Neuronal stem cell (in vitro differentiated cells): ENCODE measurements around the gene CD86.

Source experiments
- DNase-seq: peaks from one replicate; pipeline ENCODE4 v3.0.0-alpha.2; 2013; ENCODE audit warnings: low spot score
- H2AFZ ChIP-seq: one replicate; pipeline ENCODE4 v1.6.1; 2013; ENCODE audit warnings: mild to moderate bottlenecking, low read length, inconsistent platforms
- H2AK5ac ChIP-seq: 2 replicates; pipeline ENCODE4 v1.6.1; 2013; ENCODE audit warnings: low read depth, mild to moderate bottlenecking, inconsistent platforms, low read length, moderate library complexity, mixed read lengths
- H2BK120ac ChIP-seq: 2 replicates; pipeline ENCODE4 v1.6.1; 2013; ENCODE audit warnings: low read depth, mild to moderate bottlenecking, inconsistent platforms, low read length, moderate library complexity, mixed read lengths
- H2BK12ac ChIP-seq: one replicate; pipeline ENCODE4 v1.6.1; 2013; ENCODE audit warnings: low read length, inconsistent platforms
- H2BK15ac ChIP-seq: 2 replicates; pipeline ENCODE4 v1.6.1; 2013; ENCODE audit warnings: mild to moderate bottlenecking, low read length, inconsistent platforms, mixed read lengths
- H2BK5ac ChIP-seq: one replicate; pipeline ENCODE4 v1.6.1; 2013; ENCODE audit warnings: inconsistent platforms, mild to moderate bottlenecking, low read length, moderate library complexity
- H3K14ac ChIP-seq: one replicate; pipeline ENCODE4 v1.6.1; 2013; ENCODE audit warnings: low read length, inconsistent platforms
- H3K18ac ChIP-seq: 2 replicates; pipeline ENCODE4 v1.6.1; 2013; ENCODE audit warnings: low read length, inconsistent platforms
- H3K23ac ChIP-seq: 2 replicates; pipeline ENCODE4 v1.6.1; 2013; ENCODE audit warnings: low read depth, mild to moderate bottlenecking, mixed read lengths, low read length, inconsistent platforms; ENCODE audit not compliant: poor library complexity
- H3K27ac ChIP-seq: replicated peaks from 3 replicates; pipeline ENCODE4 v1.5.1; 2013; ENCODE audit warnings: low read length, inconsistent platforms
- H3K27me3 ChIP-seq, 3 experiments: 2 replicates each; pipeline ENCODE4 v1.6.1; 2013; ENCODE audit warnings: low read length in 3 of 3, mild to moderate bottlenecking in 2 of 3, inconsistent platforms in 1 of 3, low read depth in 1 of 3, mixed read lengths in 1 of 3, moderate library complexity in 1 of 3; ENCODE audit not compliant: control insufficient read depth in 3 of 3, insufficient read depth in 3 of 3
- H3K36me3 ChIP-seq, 2 donors: replicated peaks in 1 of 2; 2 replicates each; pipeline ENCODE4 v1.6.1; 2013; ENCODE audit warnings: low read length in 2 of 2; ENCODE audit not compliant: control insufficient read depth in 2 of 2, insufficient read depth in 2 of 2
- H3K4ac ChIP-seq: 2 replicates; pipeline ENCODE4 v1.6.1; 2013; ENCODE audit warnings: inconsistent platforms, mild to moderate bottlenecking, low read length, moderate library complexity
- H3K4me1 ChIP-seq, 2 donors: 1 replicate in 1 of 2; 2 replicates in 1 of 2; pipeline ENCODE4 v1.6.1; 2013; ENCODE audit warnings: low read length in 2 of 2, low read depth in 1 of 2; ENCODE audit not compliant: control insufficient read depth in 2 of 2, insufficient read depth in 1 of 2
- H3K4me2 ChIP-seq: one replicate; pipeline ENCODE4 v1.6.1; 2013; ENCODE audit warnings: mild to moderate bottlenecking, low read length, inconsistent platforms; ENCODE audit not compliant: insufficient read depth, poor library complexity, severe bottlenecking
- H3K4me3 ChIP-seq, 2 donors: 2 replicates each; pipeline ENCODE4 v1.5.1; 2013; ENCODE audit warnings: low read length in 2 of 2, mild to moderate bottlenecking in 2 of 2, inconsistent platforms in 1 of 2, moderate library complexity in 1 of 2
- H3K79me1 ChIP-seq: one replicate; pipeline ENCODE4 v1.6.1; 2013; ENCODE audit warnings: low read depth, mild to moderate bottlenecking, inconsistent platforms, low read length, moderate library complexity
- H3K9ac ChIP-seq: one replicate; pipeline ENCODE4 v1.6.1; 2013; ENCODE audit warnings: mild to moderate bottlenecking, low read depth, low read length, inconsistent platforms; ENCODE audit not compliant: poor library complexity
- H3K9me3 ChIP-seq, 2 donors: replicated peaks in 1 of 2; 2 replicates each; pipeline versions ENCODE3 to v1.6.1; 2013; ENCODE audit warnings: low read length in 2 of 2, mild to moderate bottlenecking in 2 of 2, inconsistent platforms in 1 of 2, low read depth in 1 of 2, mixed read lengths in 1 of 2, moderate library complexity in 1 of 2; ENCODE audit not compliant: control insufficient read depth in 2 of 2, insufficient read depth in 1 of 2
- H4K8ac ChIP-seq: one replicate; pipeline ENCODE4 v1.6.1; 2013; ENCODE audit warnings: low read depth, mild to moderate bottlenecking, inconsistent platforms, low read length, moderate library complexity
- H4K91ac ChIP-seq: one replicate; pipeline ENCODE4 v1.6.1; 2013; ENCODE audit warnings: low read length, low read depth, mild to moderate bottlenecking, inconsistent platforms; ENCODE audit not compliant: poor library complexity
- WGBS, 2 donors: extraction: QIAGEN DNeasy Blood & Tissue Kit; methylation state at CpG; one replicate each; pipeline ENCODE4 v1.1.7; 2013; ENCODE audit warnings: missing lambda C conversion rate in 2 of 2, mixed read lengths in 1 of 2; ENCODE audit not compliant: insufficient read length in 2 of 2, insufficient replicate concordance in 1 of 2; ENCODE audit errors: extremely low coverage in 2 of 2; 5-methylcytosine and 5-hydroxymethylcytosine counted together

Gene CD86

DNA sequence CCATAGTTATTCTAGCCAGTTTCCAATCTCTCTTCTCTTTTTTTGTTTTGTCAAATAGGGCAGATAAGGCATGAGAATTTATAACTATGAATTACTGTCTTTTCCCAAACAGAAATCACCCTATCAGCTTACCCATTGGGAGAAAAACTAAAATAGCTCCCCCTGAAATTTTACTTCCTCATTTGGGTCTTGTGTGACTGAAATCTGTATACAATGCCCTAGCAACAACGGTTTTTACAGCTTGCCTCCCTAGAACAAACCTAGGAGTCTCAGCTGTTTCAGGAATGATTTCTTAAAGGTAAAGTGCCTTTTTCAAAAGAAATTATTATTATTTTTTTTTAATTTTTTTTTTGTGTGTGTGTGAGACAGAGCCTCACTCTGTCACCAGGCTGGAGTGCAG lies 56.8 kb downstream of the CD86 start:
- Histone ChIP-seq H3K4me2 (no peak overlapping the region), H3K4me3 (no peak overlapping the region), H3K9me3 (no peaks in the 10 kb centered on the region), H3K18ac (no peak overlapping the region), H3K79me1 (no peaks in the 10 kb centered on the region), H3K23ac (no peak overlapping the region), H2BK12ac (no peak overlapping the region), H3K4ac (no peak overlapping the region), H3K9ac (no peak overlapping the region), H3K27ac (no peak overlapping the region), H4K91ac (no peak overlapping the region), H2AFZ (no peak overlapping the region), H4K8ac (no peak overlapping the region), H2BK5ac (no peak overlapping the region), H3K14ac (no peak overlapping the region), H2AK5ac (no peak overlapping the region), H2BK120ac (no peak overlapping the region), H3K4me1 (no peaks in the 10 kb centered on the region), H3K36me3 (no peaks in the 10 kb centered on the region), H2BK15ac (no peak overlapping the region), H3K27me3 (no peaks in the 10 kb centered on the region)
- no CpG with 5 or more reads among the region's 1 CpG for WGBS, 2 donors
- DNase-seq, result no peak

- Histone ChIP-seq H2BK12ac (no peak overlapping the region), H3K18ac (no peak overlapping the region), H3K79me1 (no peaks in the 10 kb centered on the region), H2BK5ac (no peak overlapping the region), H3K4ac (no peak overlapping the region), H3K4me3 (no peak overlapping the region), H3K27me3 (no peaks in the 10 kb centered on the region), H3K36me3 (no peaks in the 10 kb centered on the region), H2BK15ac (no peak overlapping the region), H3K4me2 (no peak overlapping the region), H3K27ac (no peak overlapping the region), H3K4me1 (no peaks in the 10 kb centered on the region), H3K23ac (no peak overlapping the region), H4K91ac (no peak overlapping the region), H3K14ac (no peak overlapping the region), H3K9me3 (no peaks in the 10 kb centered on the region), H2AFZ (no peak overlapping the region), H2AK5ac (no peak overlapping the region), H4K8ac (no peak overlapping the region), H3K9ac (no peak overlapping the region), H2BK120ac (no peak overlapping the region)
- DNase-seq, result no peak
- no CpG with 5 or more reads among the region's 1 CpG for WGBS, 2 donors
Observed at GRCh38 chr3:122112754-122113153, 57.6 kb downstream of the CD86 start.

DNA sequence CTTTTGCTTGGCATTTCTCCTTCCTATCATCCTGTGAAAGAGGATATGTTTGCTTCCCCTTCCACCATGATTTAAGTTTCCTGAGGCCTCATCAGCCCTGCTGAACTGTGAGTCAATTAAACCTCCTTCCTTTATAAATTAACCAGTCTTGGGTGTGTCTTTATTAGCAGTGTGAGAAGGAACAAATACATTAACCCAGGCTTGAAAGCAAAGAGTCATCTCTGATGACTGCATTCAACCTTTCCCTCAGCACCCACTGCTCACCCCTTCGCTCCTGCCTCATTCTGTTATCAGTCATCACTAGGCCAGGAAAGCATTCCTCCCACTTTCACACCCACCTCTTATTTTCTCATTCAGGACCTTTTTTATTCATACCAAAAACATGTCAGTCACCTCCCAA lies 68.7 kb downstream of the CD86 start:
- Histone ChIP-seq H2AK5ac (no peak overlapping the region), H2BK12ac (no peak overlapping the region), H3K27me3 (no peaks in the 10 kb centered on the region), H2AFZ (no peak overlapping the region), H2BK120ac (no peak overlapping the region), H3K18ac (no peak overlapping the region), H3K23ac (no peak overlapping the region), H3K14ac (no peak overlapping the region), H2BK5ac (no peak overlapping the region), H4K91ac (no peak overlapping the region), H3K4ac (no peak overlapping the region), H3K4me1 (no peaks in the 10 kb centered on the region), H3K36me3 (no peaks in the 10 kb centered on the region), H3K9ac (no peak overlapping the region), H3K4me2 (no peak overlapping the region), H3K4me3 (no peak overlapping the region), H3K79me1 (no peaks in the 10 kb centered on the region), H3K9me3 (no peaks in the 10 kb centered on the region), H4K8ac (no peak overlapping the region), H3K27ac (no peak overlapping the region), H2BK15ac (no peak overlapping the region)
- DNase-seq, result no peak
- no CpG with 5 or more reads among the region's 1 CpG for WGBS, 2 donors

DNA sequence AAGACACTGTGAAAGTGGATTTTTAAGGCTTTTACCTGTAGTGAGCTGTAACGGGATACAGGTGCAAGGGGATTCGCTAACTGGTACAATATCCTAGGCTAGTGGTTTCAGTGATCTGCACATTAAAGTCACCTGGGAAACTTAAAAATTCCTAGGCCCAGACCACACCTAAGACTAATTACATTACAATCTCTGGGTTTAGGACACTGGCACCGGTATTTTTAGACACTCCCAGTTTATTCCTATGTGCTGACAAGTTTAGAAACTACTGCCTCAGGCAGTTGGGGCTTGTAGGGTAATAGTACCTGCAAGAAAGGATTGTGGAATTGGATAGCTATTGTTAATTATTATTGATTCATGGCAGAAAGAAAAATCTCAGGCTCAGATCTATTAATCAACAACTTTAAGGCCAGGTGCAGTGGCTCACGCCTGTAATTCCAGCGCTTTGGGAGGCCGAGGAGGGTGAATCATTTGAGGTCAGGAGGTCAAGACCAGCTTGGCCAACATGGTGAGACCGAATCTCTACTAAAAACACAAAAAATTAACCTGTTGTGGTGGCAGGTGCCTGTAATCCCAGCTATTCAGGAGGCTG lies 77.9 kb downstream of the CD86 start:
- H2AFZ ChIP-seq, result no peak overlapping the region
- no peak overlapping the region for H3K4ac ChIP-seq
- H3K79me1 ChIP-seq, result no peaks in the 10 kb centered on the region
- no peak overlapping the region for H3K27ac ChIP-seq
- H2BK5ac ChIP-seq, result no peak overlapping the region
- no peak overlapping the region for H4K8ac ChIP-seq
- no peak overlapping the region for H3K23ac ChIP-seq
- H3K4me3 ChIP-seq, result no peak overlapping the region
- H2BK12ac ChIP-seq, result no peak overlapping the region
- H2BK120ac ChIP-seq, result no peak overlapping the region
- H3K18ac ChIP-seq, result no peak overlapping the region
- WGBS, 2 donors, result no CpG with 5 or more reads among the region's 7 CpGs
- no peaks in the 10 kb centered on the region for H3K27me3 ChIP-seq
- no peaks in the 10 kb centered on the region for H3K4me1 ChIP-seq
- no peak overlapping the region for H3K14ac ChIP-seq
- DNase-seq, result no peak
- no peak overlapping the region for H3K9ac ChIP-seq
- H2BK15ac ChIP-seq, result no peak overlapping the region
- no peak overlapping the region for H4K91ac ChIP-seq
- peaks cover 0 to 2% of the 10 kb centered on the region in 2 donors for H3K9me3 ChIP-seq
- no peak overlapping the region for H2AK5ac ChIP-seq
- no peaks in the 10 kb centered on the region for H3K36me3 ChIP-seq
- no peak overlapping the region for H3K4me2 ChIP-seq
